Gastroesophageal sphincter (tissue), 3 donors: Measurements from ENCODE around the gene PPFIBP1.

ENCODE experiments used
- CTCF ChIP-seq, 4 experiments: fragments of 200-600 bp in 2 of 4; fragments of 450-650 bp in 2 of 4; sonication (generic) in 1 of 4; IDR thresholded peaks; one replicate each; pipeline ENCODE4 v1.5.1; 2017 to 2019; ENCODE audit warnings: antibody characterized with exemption in 4 of 4, mild to moderate bottlenecking in 2 of 4, moderate library complexity in 2 of 4
- EP300 ChIP-seq: sonication (generic); formaldehyde crosslinking; IDR thresholded peaks from one replicate; pipeline ENCODE4 v1.6.1; 2017; ENCODE audit warnings: antibody characterized with exemption, mild to moderate bottlenecking

- TF ChIP-seq CTCF (IDR thresholded peaks at IDR 0.05): no peak
- no peak for TF ChIP-seq EP300
Observed at GRCh38 chr12:27506645-27507189, 17.3 kb upstream of the PPFIBP1 start.
